HG02642 (cell line): ENCODE data around the gene UBL5.

Experiments used
- ATAC-seq: cut with Tn5 transposase; IDR thresholded peaks from one replicate; pipeline ENCODE4 v1.9.1; 2021; ENCODE audit warnings: mild to moderate bottlenecking; ENCODE audit not compliant: unreplicated experiment, poor library complexity

UBL5 gene

GRCh38 chr19:9848762-9849161, 21.0 kb downstream of the UBL5 start:
- no peak for ATAC-seq

GRCh38 chr19:9849791-9850190, 22.1 kb downstream of the UBL5 start:
- ATAC-seq: no peak

DNA sequence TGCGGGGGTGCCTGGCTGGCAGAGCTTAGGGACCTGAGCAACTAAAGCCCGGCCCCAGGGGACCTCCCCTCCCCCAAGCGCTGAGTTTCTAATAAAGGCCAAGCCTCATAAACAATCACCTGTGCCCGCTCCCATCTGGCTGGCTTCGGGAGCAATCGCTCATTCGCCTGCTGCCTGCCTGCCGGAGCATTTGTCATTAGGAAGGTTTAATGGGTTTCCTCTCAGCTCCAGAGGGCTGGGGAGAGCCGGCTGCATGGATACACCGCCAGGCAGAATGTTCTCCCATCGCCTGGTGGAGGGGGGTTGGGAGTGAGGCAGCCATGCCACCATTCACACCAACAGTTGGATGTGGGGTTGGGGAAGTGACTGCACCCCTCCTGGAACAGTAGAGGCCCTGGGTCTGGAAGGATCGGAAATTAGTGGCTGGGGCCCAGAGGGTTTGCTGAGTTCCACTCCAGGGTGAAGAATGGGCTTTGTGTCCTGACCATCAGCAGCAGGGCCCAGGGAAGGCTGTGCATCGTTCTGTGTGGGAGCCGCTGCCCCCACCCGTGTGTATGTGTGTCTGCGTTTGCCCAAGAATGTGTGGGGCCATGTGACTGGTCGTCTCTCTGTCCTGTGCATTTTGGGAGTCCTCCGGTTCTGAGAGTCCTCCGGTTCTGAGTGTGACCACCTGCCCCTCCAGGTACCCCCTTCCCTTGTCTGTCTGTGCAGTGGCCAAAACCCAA, 22.7 kb downstream of the UBL5 start:
- ATAC-seq: no peak

- ATAC-seq: no peak
These were observed 26.6 kb downstream of the UBL5 start for GRCh38 chr19:9854282-9854846.

DNA sequence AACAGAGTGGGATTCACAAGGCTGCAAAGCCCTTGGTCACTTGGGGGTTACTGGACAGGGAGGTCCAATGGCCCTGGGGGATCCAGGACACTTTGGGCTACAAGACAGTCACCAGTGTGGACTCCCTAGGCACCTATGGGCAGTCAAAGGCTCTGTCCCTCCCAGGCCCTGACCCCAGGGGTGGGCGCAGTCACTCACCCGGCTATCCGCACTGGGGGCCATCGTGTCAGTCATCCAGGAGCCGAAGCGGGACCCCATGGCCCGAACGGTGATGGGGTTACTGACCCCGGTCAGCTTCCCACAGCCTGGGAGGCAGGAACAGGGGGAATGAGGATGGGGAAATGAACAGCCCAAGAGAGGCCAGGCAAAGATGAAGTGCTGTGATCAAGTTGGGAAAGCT, 28.9 kb downstream of the UBL5 start:
- ATAC-seq: no peak

GRCh38 chr19:9857076-9857721, 29.5 kb downstream of the UBL5 start:
- no peak for ATAC-seq

- ATAC-seq: no peak
These were observed 30.4 kb downstream of the UBL5 start for GRCh38 chr19:9857920-9858746.

DNA sequence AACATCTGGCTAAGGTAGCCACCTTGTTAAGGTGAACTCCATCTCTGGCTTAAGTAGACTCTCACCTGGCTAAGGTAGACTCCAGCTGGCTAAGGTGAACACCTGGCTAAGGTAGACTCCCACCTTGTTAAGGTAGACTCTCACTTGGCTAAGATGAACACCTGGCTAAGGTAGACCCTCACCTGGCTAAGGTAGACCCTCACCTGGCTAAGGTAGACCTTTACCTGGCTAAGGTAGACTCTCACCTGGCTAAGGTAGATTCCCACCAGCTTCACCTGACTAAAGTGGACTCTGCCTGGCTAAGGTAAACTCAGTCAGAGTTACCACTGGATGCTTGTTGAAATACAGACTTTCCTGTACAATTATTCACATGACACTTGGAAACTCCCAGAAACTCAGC, 31.0 kb downstream of the UBL5 start:
- ATAC-seq: no peak

DNA sequence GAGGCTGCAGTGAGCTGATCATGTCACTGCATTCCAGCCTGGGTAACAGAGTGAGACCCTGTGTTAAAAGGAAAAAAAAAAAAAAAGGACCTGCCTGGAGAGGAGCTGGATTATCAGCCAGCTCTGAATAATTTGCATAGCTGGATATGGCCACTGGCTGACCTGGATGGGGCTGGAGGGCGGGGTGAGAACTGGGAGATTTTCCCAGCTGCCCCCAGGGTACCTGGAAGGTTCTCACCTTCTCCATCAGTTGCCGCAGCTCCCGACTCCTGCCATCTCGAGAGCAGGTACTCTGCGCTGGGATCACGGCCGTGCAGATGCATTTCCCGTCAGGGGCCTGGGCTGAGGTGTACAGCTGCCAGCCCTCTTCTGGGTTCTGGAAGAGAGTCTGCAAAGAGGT, 32.7 kb downstream of the UBL5 start:
- ATAC-seq: no peak

- no peak for ATAC-seq
These were observed 33.8 kb downstream of the UBL5 start for GRCh38 chr19:9861503-9861902.

- ATAC-seq: no peak
These were observed 35.2 kb downstream of the UBL5 start for GRCh38 chr19:9862938-9863337.

DNA sequence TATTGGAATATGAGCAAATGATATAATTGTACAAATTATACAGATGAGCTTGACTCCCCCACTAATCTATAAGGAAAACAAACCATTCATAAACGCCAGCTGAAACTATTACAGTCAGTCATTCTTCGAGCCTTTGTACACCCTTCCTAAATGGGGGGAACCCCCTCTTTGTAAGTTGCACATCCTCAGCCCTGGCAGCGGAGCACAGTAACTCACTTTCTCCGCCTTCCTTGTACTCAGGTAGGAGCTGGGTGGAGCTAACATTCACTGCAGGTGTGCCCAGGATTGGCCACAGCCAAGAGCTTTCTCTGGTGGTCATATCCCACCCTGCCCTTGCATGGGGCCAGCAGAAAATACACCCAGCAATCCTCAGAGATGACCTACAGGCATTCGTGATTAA, 36.0 kb downstream of the UBL5 start:
- ATAC-seq: no peak

GRCh38 chr19:9865732-9866501, 38.2 kb downstream of the UBL5 start:
- no peak for ATAC-seq

- no peak for ATAC-seq
These were observed 41.4 kb downstream of the UBL5 start for GRCh38 chr19:9868983-9869617.

GRCh38 chr19:9871626-9872338, 44.1 kb downstream of the UBL5 start:
- ATAC-seq: no peak

DNA sequence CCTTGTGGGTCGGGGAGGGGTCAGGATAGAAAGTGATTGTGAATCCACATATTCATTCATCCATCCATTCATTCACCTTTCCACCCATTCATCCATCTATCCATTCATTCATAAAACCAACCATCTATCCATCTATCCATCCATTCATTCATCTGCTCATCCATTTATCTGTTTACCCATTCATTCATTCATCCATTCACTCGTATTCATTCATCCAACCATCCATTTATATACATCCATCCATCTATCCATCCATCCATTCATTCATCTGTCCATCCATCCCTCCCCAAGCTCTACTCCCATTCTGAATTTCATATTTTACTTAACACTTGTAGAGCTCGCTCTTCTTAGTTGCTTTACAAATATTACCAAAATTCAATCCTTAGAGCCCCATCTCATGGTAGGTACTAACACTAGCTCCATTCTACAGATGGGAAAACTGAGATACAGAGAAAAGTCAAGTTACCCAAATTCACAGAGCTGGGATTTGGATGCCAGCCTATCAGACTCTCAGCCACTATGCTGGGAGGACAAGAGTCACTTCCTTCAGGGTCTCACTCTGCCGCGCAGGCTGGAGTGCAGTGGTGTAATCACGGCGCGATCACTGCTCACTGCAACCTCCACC, 45.0 kb downstream of the UBL5 start:
- no peak for ATAC-seq

- no peak for ATAC-seq
These were observed 47.4 kb downstream of the UBL5 start for GRCh38 chr19:9875031-9875627.

GRCh38 chr19:9875796-9876195, 48.1 kb downstream of the UBL5 start:
- ATAC-seq: no peak
